IPS-20b (cell line): ENCODE results near the gene C2orf74.
"Not testable (repeated sequence)": the region's sequence is repeated elsewhere in the genome, so short reads cannot be mapped to it uniquely, and the experiment has no call there.

Experiments
- H3K27ac ChIP-seq: one replicate; pipeline ENCODE4 v1.5.1; 2013; ENCODE audit warnings: low read length
- H3K27me3 ChIP-seq: 2 replicates; pipeline ENCODE4 v1.6.1; 2013; ENCODE audit warnings: mild to moderate bottlenecking, low read length, inconsistent platforms; ENCODE audit not compliant: insufficient read depth
- H3K36me3 ChIP-seq: 2 replicates; pipeline ENCODE4 v1.6.1; 2013; ENCODE audit warnings: low read depth, mild to moderate bottlenecking, inconsistent platforms, low read length, moderate library complexity; ENCODE audit not compliant: insufficient read depth
- H3K4me1 ChIP-seq: 2 replicates; pipeline ENCODE4 v1.6.1; 2013; ENCODE audit warnings: mild to moderate bottlenecking, control low read depth, inconsistent platforms, low read length, moderate library complexity; ENCODE audit not compliant: insufficient read depth
- H3K4me3 ChIP-seq: 2 replicates; pipeline ENCODE4 v1.5.1; 2013; ENCODE audit warnings: mild to moderate bottlenecking, low read length, inconsistent platforms
- H3K9ac ChIP-seq: 2 replicates; pipeline ENCODE4 v1.6.1; 2013; ENCODE audit warnings: low read depth, mild to moderate bottlenecking, inconsistent platforms, low read length, moderate library complexity
- H3K9me3 ChIP-seq: 2 replicates; pipeline ENCODE4 v1.6.1; 2013; ENCODE audit warnings: mild to moderate bottlenecking, low read depth, low read length, inconsistent platforms; ENCODE audit not compliant: insufficient read depth

The C2orf74 gene

GRCh38 chr2:61145990-61146389 lies 16.0 kb upstream of the C2orf74 start:
- Histone ChIP-seq H3K27me3 (no peaks in the 10 kb centered on the region), H3K4me3 (peak overlapping the region; percentile 75; the same call in 1 of the 2 replicates), H3K4me1 (no peaks in the 10 kb centered on the region)

GRCh38 chr2:61148091-61148490 lies 13.9 kb upstream of the C2orf74 start:
- not testable (repeated sequence) for H3K4me3 ChIP-seq, H3K27me3 ChIP-seq, H3K27ac ChIP-seq, H3K9me3 ChIP-seq, H3K9ac ChIP-seq, H3K4me1 ChIP-seq
- peaks cover 13% of the 10 kb centered on the region for H3K36me3 ChIP-seq

More at GRCh38 chr2:61145990-61146389, 16.0 kb upstream of the C2orf74 start:
- Histone ChIP-seq H3K9me3 (no peaks in the 10 kb centered on the region), H3K27ac (no peak overlapping the region), H3K36me3 (peaks cover 13% of the 10 kb centered on the region), H3K9ac (no peak overlapping the region)

- Histone ChIP-seq H3K9me3 (no peaks in the 10 kb centered on the region), H3K9ac (no peak overlapping the region), H3K36me3 (peaks cover 13% of the 10 kb centered on the region), H3K4me3 (no peak overlapping the region), H3K27me3 (no peaks in the 10 kb centered on the region), H3K4me1 (no peaks in the 10 kb centered on the region), H3K27ac (no peak overlapping the region)
These were observed 12.9 kb upstream of the C2orf74 start for GRCh38 chr2:61149074-61149473.

- H3K27ac ChIP-seq = no peak overlapping the region
- no peak overlapping the region for H3K4me3 ChIP-seq
- no peaks in the 10 kb centered on the region for H3K27me3 ChIP-seq
- no peak overlapping the region for H3K9ac ChIP-seq
- peaks cover 13% of the 10 kb centered on the region for H3K36me3 ChIP-seq
- H3K9me3 ChIP-seq = no peaks in the 10 kb centered on the region
- H3K4me1 ChIP-seq = no peaks in the 10 kb centered on the region
These were observed 10.6 kb upstream of the C2orf74 start for GRCh38 chr2:61151436-61151835.

- no peak overlapping the region for H3K4me3 ChIP-seq
- H3K9ac ChIP-seq = no peak overlapping the region
- no peaks in the 10 kb centered on the region for H3K4me1 ChIP-seq
- no peaks in the 10 kb centered on the region for H3K9me3 ChIP-seq
- H3K36me3 ChIP-seq = no peaks in the 10 kb centered on the region
- no peak overlapping the region for H3K27ac ChIP-seq
- no peaks in the 10 kb centered on the region for H3K27me3 ChIP-seq
These were observed 4.5 kb upstream of the C2orf74 start for GRCh38 chr2:61157371-61158003.

- Histone ChIP-seq H3K4me1 (no peaks in the 10 kb centered on the region), H3K4me3 (no peak overlapping the region), H3K27ac (no peak overlapping the region), H3K36me3 (no peaks in the 10 kb centered on the region; the same call in 1 of the 2 replicates), H3K9me3 (no peaks in the 10 kb centered on the region), H3K27me3 (no peaks in the 10 kb centered on the region), H3K9ac (no peak overlapping the region)
These were observed 3.5 kb upstream of the C2orf74 start for GRCh38 chr2:61158356-61158955.

GRCh38 chr2:61162721-61163120 lies 733 bp downstream of the C2orf74 start:
- Histone ChIP-seq H3K9me3 (no peaks in the 10 kb centered on the region), H3K27ac (no peak overlapping the region), H3K27me3 (no peaks in the 10 kb centered on the region), H3K9ac (no peak overlapping the region), H3K4me1 (no peaks in the 10 kb centered on the region), H3K36me3 (peaks cover 15% of the 10 kb centered on the region), H3K4me3 (no peak overlapping the region)

- H3K9me3 ChIP-seq, H3K9ac ChIP-seq, H3K27ac ChIP-seq, H3K27me3 ChIP-seq, H3K4me3 ChIP-seq, H3K4me1 ChIP-seq: not testable (repeated sequence)
- peaks cover 15% of the 10 kb centered on the region for H3K36me3 ChIP-seq
These were observed 3.1 kb downstream of the C2orf74 start for GRCh38 chr2:61165082-61165481.

GRCh38 chr2:61165946-61166345 lies 4.0 kb downstream of the C2orf74 start:
- H3K9me3 ChIP-seq = no peaks in the 10 kb centered on the region
- peaks cover 15% of the 10 kb centered on the region for H3K36me3 ChIP-seq
- H3K27me3 ChIP-seq = no peaks in the 10 kb centered on the region
- H3K4me1 ChIP-seq = no peaks in the 10 kb centered on the region
- no peak overlapping the region for H3K4me3 ChIP-seq
- H3K9ac ChIP-seq = no peak overlapping the region
- H3K27ac ChIP-seq = no peak overlapping the region

GRCh38 chr2:61167579-61167978 lies 5.6 kb downstream of the C2orf74 start:
- H3K4me3 ChIP-seq = no peak overlapping the region
- no peaks in the 10 kb centered on the region for H3K27me3 ChIP-seq
- no peak overlapping the region for H3K27ac ChIP-seq
- H3K9ac ChIP-seq = no peak overlapping the region
- H3K4me1 ChIP-seq = no peaks in the 10 kb centered on the region
- peaks cover 15% of the 10 kb centered on the region for H3K36me3 ChIP-seq
- no peaks in the 10 kb centered on the region for H3K9me3 ChIP-seq

- H3K4me3 ChIP-seq = no peak overlapping the region
- no peak overlapping the region for H3K27ac ChIP-seq
- peaks cover 23% of the 10 kb centered on the region for H3K27me3 ChIP-seq
- no peaks in the 10 kb centered on the region for H3K36me3 ChIP-seq
- peaks cover 5% of the 10 kb centered on the region; the same call in 1 of the 2 replicates for H3K4me1 ChIP-seq
- H3K9ac ChIP-seq = no peak overlapping the region
- no peaks in the 10 kb centered on the region for H3K9me3 ChIP-seq
These were observed 10.7 kb downstream of the C2orf74 start for GRCh38 chr2:61172671-61173070.

- Histone ChIP-seq H3K27me3 (peaks cover 23% of the 10 kb centered on the region), H3K9ac (no peak overlapping the region), H3K9me3 (no peaks in the 10 kb centered on the region), H3K4me3 (no peak overlapping the region), H3K27ac (no peak overlapping the region), H3K4me1 (peaks cover 5% of the 10 kb centered on the region; the same call in 1 of the 2 replicates), H3K36me3 (no peaks in the 10 kb centered on the region)
These were observed 11.1 kb downstream of the C2orf74 start for GRCh38 chr2:61173116-61173515.
